HepG2 (cell line): Measurements from ENCODE around the gene RAPGEFL1. TPM values are rescaled to one million over a fixed set of nuclear protein-coding genes. Genes with fewer than 3 reads are reported as not detected.
A peak's percentile ranks its signal among the peaks of the same experiment; 100 is the strongest.

Experiments
- ATAC-seq: fragments of 200-7000 bp; cut with Tn5 transposase; 3 replicates; pipeline ENCODE4 v1.9.1; 2020; ENCODE audit warnings: mild to moderate bottlenecking, moderate library complexity
- BruUV-seq: library from RNA; stranded (reverse); fragments of 400-500 nt; replicated peaks from 2 replicates; lab custom pipeline; 2021; lab: Mats Ljungman, UMichigan
- CTCF ChIA-PET: fragments of 300-600 bp; formaldehyde crosslinking; extraction: SDS; loops from one replicate; lab custom pipeline; 2021; ENCODE audit warnings: low total read pairs, inconsistent platforms, low intra/inter-chr PET ratio; lab: Yijun Ruan, JAX
- POLR2A ChIA-PET: fragments of 350-600 bp; sonication (Branson Sonifier 250); formaldehyde crosslinking; loops from one replicate; lab custom pipeline; 2020; ENCODE audit warnings: antibody characterized with exemption, inconsistent platforms; lab: Yijun Ruan, JAX
- DNase-seq: peaks from one replicate; pipeline ENCODE4 v3.0.0-alpha.2; 2015; ENCODE audit warnings: low spot score
- FAIRE-seq: peaks from 3 replicates; lab custom pipeline; 2011; peaks lifted over from hg19 to GRCh38; lab: Jason Lieb, UNC
- H2AFZ ChIP-seq: one replicate; pipeline ENCODE4 v1.6.1; 2011; ENCODE audit warnings: low read length, inconsistent platforms
- H3K27ac ChIP-seq: fragments of 300-600 bp; 3 replicates; pipeline ENCODE4 v1.8.0; 2011; ENCODE audit warnings: mixed run types, mild to moderate bottlenecking, mixed read lengths, low read length, inconsistent platforms; ENCODE audit not compliant: insufficient read depth; ENCODE audit errors: extremely low read length
- H3K27me3 ChIP-seq, 2 experiments: fragments of 200-600 bp in 1 of 2; 2 replicates in 1 of 2; 3 replicates in 1 of 2; pipeline versions ENCODE4 v1.6.0 to v1.8.0; 2011; ENCODE audit warnings: low read length in 2 of 2, mild to moderate bottlenecking in 2 of 2, moderate library complexity in 2 of 2, inconsistent platforms in 1 of 2; ENCODE audit not compliant: insufficient read depth in 2 of 2, control insufficient read depth in 1 of 2
- H3K36me3 ChIP-seq, 2 experiments: fragments of 200-600 bp in 1 of 2; replicated peaks in 1 of 2; 2 replicates in 1 of 2; 3 replicates in 1 of 2; pipeline versions ENCODE4 v1.5.1 to v1.8.0; 2011; ENCODE audit warnings: low read length in 2 of 2, inconsistent platforms in 1 of 2; ENCODE audit not compliant: insufficient read depth in 2 of 2, control insufficient read depth in 1 of 2
- H3K4me1 ChIP-seq: 2 replicates; pipeline ENCODE4 v1.5.1; 2012; ENCODE audit warnings: low read length, inconsistent platforms; ENCODE audit not compliant: insufficient read depth
- H3K4me2 ChIP-seq: 2 replicates; pipeline ENCODE4 v1.6.0; 2011; ENCODE audit warnings: low read depth, low read length, inconsistent platforms
- H3K4me3 ChIP-seq, 3 experiments: fragments of 200-600 bp in 1 of 3; sonication (generic), shearing (Covaris generic) in 1 of 3; replicated peaks in 1 of 3; 2 replicates each; pipeline ENCODE4 v1.5.1; 2011 to 2016; ENCODE audit warnings: low read length in 3 of 3, inconsistent platforms in 2 of 3, low read depth in 2 of 3, mild to moderate bottlenecking in 2 of 3, control low read depth in 1 of 3, mixed read lengths in 1 of 3; ENCODE audit not compliant: insufficient read depth in 1 of 3
- H3K79me2 ChIP-seq: one replicate; pipeline ENCODE4 v1.6.1; 2011; ENCODE audit warnings: low read length, inconsistent platforms; ENCODE audit not compliant: insufficient read depth
- H3K9ac ChIP-seq: 2 replicates; pipeline ENCODE4 v1.6.0; 2011; ENCODE audit warnings: mild to moderate bottlenecking, low read depth, low read length, inconsistent platforms; ENCODE audit not compliant: insufficient read depth
- H3K9me3 ChIP-seq: 2 replicates; pipeline ENCODE4 v1.5.1; 2012; ENCODE audit warnings: mild to moderate bottlenecking, low read length
- H4K20me1 ChIP-seq: 2 replicates; pipeline ENCODE4 v1.6.0; 2011; ENCODE audit warnings: inconsistent platforms, mild to moderate bottlenecking, low read length, moderate library complexity; ENCODE audit not compliant: insufficient read depth
- CEBPG ChIP-seq: IDR thresholded peaks from 2 replicates; pipeline ENCODE4 v1.6.1; 2016
- IKZF5 ChIP-seq: IDR thresholded peaks from 2 replicates; pipeline ENCODE4 v1.6.1; 2018; ENCODE audit warnings: missing genetic modification reagents, mild to moderate bottlenecking, missing compliant biosample characterization
- MED13 ChIP-seq: sonication (generic); formaldehyde crosslinking; IDR thresholded peaks from 2 replicates; pipeline ENCODE4 v1.5.0; 2020; ENCODE audit warnings: missing genetic modification reagents
- RFX3 ChIP-seq: IDR thresholded peaks from 2 replicates; pipeline ENCODE4 v1.6.1; 2016; ENCODE audit warnings: missing biosample characterization, missing genetic modification reagents
- SRSF4 ChIP-seq: fragments of 200-400 bp; formaldehyde crosslinking; IDR thresholded peaks from one replicate; pipeline ENCODE4 v1.6.1; 2018; ENCODE audit warnings: mild to moderate bottlenecking, low read depth, low read length, moderate library complexity; ENCODE audit not compliant: poor library complexity, severe bottlenecking
- TEAD2 ChIP-seq: sonication (generic); formaldehyde crosslinking; IDR thresholded peaks from 2 replicates; pipeline ENCODE4 v1.9.0; 2021; ENCODE audit warnings: missing genetic modification reagents
- ZC3H13 ChIP-seq: sonication (generic); formaldehyde crosslinking; IDR thresholded peaks from 2 replicates; pipeline ENCODE4 v1.8.1; 2023; ENCODE audit warnings: mild to moderate bottlenecking, missing genetic modification reagents, moderate library complexity
- ZFP36L2 ChIP-seq: sonication (generic); formaldehyde crosslinking; IDR thresholded peaks from 2 replicates; pipeline ENCODE4 v1.4.0; 2020; ENCODE audit warnings: missing genetic modification reagents
- ZNF24 ChIP-seq: fragments of 450-650 bp; IDR thresholded peaks from 2 replicates; pipeline ENCODE4 v1.6.1; 2017; ENCODE audit warnings: antibody characterized with exemption, mild to moderate bottlenecking
- ZXDC ChIP-seq: sonication (generic); formaldehyde crosslinking; IDR thresholded peaks from 2 replicates; pipeline ENCODE4 v1.5.0; 2020; ENCODE audit warnings: mild to moderate bottlenecking, missing genetic modification reagents
- WGBS: methylation state at CpG from one replicate; pipeline ENCODE4 v1.1.6; 2017; ENCODE audit warnings: low lambda C conversion rate; 5-methylcytosine and 5-hydroxymethylcytosine counted together
- in situ Hi-C: cut with HindIII; loops from 2 replicates; pipeline ENCODE4 v1.10.0; 2017; ENCODE audit warnings: low pct_unique_long_range_greater_than_20kb; ENCODE audit not compliant: extremely low pct_ligation_motif_present
- intact Hi-C: fragments of 100-400 bp; cut with micrococcal nuclease; formaldehyde crosslinking; loops from one replicate; pipeline ENCODE4 v1.10.0; 2022; ENCODE audit not compliant: unreplicated experiment
- polyA plus RNA-seq, 8 experiments: library from polyadenylated mRNA; depleted of rRNA in 3 of 8; stranded (reverse) in 7 of 8; unstranded in 1 of 8; fragments of >200 nt; fragmentation: Illumina TruSeq in 4 of 8; extraction: Trizol in 4 of 8; gene quantifications; 2 replicates each; pipeline versions ENCODE4 v1.2.1 to v1.2.3, GENCODE V29; 2011 to 2016; ENCODE audit warnings: low read depth in 4 of 8, missing spikeins in 1 of 8, mixed read lengths in 1 of 8; ENCODE audit not compliant: insufficient read depth in 1 of 8
- total RNA-seq, 5 experiments: library from RNA; depleted of rRNA; stranded (reverse); fragments of >200 nt; fragmentation: Illumina TruSeq; extraction: Trizol; gene quantifications; 2 replicates each; pipeline ENCODE4 v1.2.3, GENCODE V29; 2016; ENCODE audit warnings: low read depth in 1 of 5
- TF ChIP-seq, protein P1 (sequence below): sonication (generic); formaldehyde crosslinking; IDR thresholded peaks from 2 replicates; pipeline ENCODE4 v1.4.0; 2020; ENCODE audit warnings: missing genetic modification reagents

The RAPGEFL1 gene
- total and polyA plus RNA-seq, 2 of the 13 experiments (the other 11 are each of a cell fraction or from before 2014, with no cell fraction given), result 4.5 to 7.8 TPM

GRCh38 chr17:40190197-40191021 lies 13.1 kb downstream of the RAPGEFL1 start (continued):
- TF ChIP-seq, protein P1, sequence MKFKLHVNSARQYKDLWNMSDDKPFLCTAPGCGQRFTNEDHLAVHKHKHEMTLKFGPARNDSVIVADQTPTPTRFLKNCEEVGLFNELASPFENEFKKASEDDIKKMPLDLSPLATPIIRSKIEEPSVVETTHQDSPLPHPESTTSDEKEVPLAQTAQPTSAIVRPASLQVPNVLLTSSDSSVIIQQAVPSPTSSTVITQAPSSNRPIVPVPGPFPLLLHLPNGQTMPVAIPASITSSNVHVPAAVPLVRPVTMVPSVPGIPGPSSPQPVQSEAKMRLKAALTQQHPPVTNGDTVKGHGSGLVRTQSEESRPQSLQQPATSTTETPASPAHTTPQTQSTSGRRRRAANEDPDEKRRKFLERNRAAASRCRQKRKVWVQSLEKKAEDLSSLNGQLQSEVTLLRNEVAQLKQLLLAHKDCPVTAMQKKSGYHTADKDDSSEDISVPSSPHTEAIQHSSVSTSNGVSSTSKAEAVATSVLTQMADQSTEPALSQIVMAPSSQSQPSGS (CRISPR knock-in tag), result no peak
- 0 out of 2 replicates have a peak, but pooled peaks have one; percentile 46 for TF ChIP-seq IKZF5 (CRISPR knock-in tag)
- TF ChIP-seq CEBPG (CRISPR knock-in tag), result 0 out of 2 replicates have a peak, but pooled peaks have one; percentile 8

DNA sequence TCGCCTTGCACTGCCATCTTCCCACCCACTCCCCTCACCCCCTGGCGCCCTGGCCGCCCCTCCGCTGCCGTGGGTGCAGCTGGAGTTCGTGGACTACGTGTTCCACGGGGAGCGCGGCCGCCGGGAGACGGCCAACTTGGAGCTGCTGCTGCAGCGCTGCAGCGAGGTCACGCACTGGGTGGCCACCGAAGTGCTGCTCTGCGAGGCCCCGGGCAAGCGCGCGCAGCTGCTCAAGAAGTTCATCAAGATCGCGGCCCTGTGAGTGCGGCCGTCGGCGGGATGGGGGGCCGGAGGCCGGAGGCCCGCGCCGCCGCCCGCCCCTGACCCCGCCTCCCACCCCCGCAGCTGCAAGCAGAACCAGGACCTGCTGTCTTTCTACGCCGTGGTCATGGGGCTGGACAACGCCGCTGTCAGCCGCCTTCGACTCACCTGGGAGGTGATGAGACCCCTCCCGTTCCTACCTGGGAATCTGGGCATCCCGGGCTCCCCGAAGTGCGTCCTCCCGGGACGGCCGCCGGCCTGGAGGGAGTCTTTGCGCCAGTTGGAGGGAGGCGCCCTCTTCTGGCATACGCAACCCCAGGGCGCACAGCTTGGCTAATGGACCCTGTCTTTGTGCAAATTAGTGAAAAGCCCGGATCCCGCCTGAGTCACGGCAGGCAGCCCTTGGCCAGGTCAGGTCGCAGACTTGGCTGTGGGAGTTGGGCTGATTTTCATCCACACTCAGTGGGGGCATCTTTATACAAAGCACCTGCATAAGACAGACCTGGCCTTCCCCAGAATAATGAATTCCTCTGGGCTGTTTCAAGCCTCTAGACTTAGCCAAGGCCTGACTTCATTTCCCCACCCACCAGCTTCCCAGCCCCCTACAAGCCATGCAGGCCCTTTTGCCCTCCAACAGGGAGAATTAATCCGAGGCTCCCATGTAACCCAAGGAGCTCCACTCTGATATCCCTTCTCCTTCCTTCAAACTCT lies 14.3 kb downstream of the RAPGEFL1 start:
- ChIA-PET POLR2A (interaction anchor here (0.7 to 2.5 kb wide), 9 partner anchors 8 to 171 kb away, joined by 3 to 12 read pairs (median 4); partner anchors contain the start of gene CASC3), CTCF (interaction anchor here (0.9 to 2.2 kb wide), 4 partner anchors 10 to 178 kb away, joined by 4 to 14 read pairs (median 8); no protein-coding TSS in a partner anchor)
- Histone ChIP-seq H3K4me1 (peaks cover 37% of the 10 kb centered on the region), H2AFZ (no peak overlapping the region), H3K4me2 (peak overlapping the region; percentile 91), H3K79me2 (no peaks in the 10 kb centered on the region), H3K27ac (peak overlapping the region; percentile 53), H3K4me3 (peak overlapping the region; percentile 61 to 80 (median 79)), H3K9ac (peak overlapping the region; percentile 53; the same call in 1 of the 2 replicates), H3K36me3 (no peaks in the 10 kb centered on the region), H3K9me3 (no peaks in the 10 kb centered on the region), H3K27me3 (no peaks in the 10 kb centered on the region), H4K20me1 (no peaks in the 10 kb centered on the region)
- WGBS, result 36% methylated on average over 49 of the region's 60 CpGs
- intact Hi-C loops (loop anchor here (2.0 kb wide), 1 partner anchor 179 kb away; no protein-coding TSS in a partner anchor), in situ Hi-C loops (no loop called here)
- FAIRE-seq (peak; percentile 76), DNase-seq (peak; percentile 71), ATAC-seq (peak; percentile 76)
- no TSS peak for BruUV-seq
- TF ChIP-seq ZNF24 (no peak), ZXDC (no peak), TEAD2 (no peak), ZC3H13 (CRISPR knock-in tag) (no peak), ZFP36L2 (CRISPR knock-in tag) (no peak), RFX3 (no peak), MED13 (CRISPR knock-in tag) (no peak), SRSF4 (no peak)
